ENCODE measurements around the gene EBF3. TPM values are rescaled to one million over a fixed set of nuclear protein-coding genes. Genes with fewer than 3 reads are reported as not detected.

EBF3 gene
- total RNA-seq, 1 donor from 2014 or later, result 5.5 TPM

DNA sequence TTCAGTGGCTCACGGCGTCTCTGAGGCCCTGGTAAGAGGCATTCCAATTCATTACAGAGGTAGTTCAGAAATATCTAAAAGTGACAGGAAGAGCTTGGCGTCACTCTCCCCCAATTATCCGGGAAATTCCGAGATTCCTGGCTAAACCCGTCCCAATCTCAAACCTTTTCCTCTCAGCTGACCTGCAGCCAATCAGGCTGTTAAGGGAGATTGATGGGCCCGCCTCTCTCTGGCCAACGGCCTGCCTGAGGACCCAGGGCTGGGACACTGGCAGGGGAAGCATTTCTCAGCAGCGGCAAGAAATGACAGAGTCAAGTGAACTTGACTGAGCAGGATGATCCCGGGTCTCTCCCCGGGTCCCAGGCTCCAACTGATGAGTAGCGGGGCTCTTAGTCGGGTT is 72.3 kb downstream of the EBF3 start:
- DNase-seq (ENCODE audit: low spot score), result no peak

DNA sequence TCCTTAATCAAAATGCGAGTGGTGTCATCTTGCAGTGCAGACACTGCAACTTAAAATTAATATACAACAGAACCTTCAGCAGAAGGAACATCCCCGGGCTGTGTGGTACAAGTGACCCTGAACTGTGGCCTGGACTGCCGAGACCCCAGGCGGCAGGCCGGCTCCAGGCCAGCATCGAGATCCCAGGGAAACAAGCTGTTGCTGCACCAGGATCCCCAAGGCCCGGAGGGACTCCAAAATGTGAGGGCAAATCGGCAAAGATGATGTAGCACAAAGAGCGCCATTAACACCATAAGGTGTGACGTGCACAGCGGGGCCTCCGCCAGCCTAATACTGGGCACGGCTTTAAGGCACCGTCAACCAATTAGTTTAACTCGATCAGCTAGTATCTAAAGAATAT is 73.9 kb downstream of the EBF3 start:
- DNase-seq (ENCODE audit: low spot score), result no peak

DNA sequence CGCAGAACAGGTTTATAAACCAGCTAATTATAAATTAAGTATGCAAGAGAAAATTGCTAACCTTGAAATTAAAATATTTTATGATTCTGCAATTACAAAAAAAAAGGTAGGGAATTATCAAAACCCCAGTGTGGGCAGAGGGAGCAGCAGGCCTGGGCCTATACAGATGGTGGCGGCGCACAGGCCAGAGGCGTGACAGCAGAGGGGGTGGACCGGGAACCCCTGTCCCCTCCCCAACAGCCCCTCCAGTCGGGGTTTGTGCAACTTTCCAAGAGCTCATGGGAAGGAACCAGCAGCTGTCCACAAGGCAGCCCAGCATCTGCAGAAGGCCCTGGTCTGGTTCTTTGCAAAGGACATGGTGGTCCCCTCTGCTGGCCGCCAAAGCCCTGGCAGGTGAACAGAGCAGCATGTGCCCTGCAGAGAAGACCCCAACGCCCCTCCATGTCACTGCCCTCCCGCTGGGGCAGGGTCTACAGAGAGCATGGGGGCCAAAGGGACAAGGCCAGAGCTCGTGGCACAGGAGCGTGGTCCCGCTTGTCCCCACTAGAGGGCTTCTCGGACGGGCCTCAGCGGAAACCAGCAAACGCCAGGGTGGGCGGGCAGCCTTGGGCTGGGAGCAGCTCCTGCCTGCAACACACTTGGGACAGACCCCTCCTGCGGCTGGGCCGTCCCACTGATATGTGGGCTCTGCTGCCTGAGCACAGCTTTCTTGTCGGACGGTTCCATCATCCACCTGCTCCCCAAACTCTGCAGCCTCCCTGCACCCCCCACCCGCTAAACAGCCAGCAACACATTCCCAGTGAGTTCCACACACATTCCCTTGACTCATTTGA is 75.1 kb downstream of the EBF3 start:
- peak; percentile 53 for DNase-seq (ENCODE audit: low spot score)

DNA sequence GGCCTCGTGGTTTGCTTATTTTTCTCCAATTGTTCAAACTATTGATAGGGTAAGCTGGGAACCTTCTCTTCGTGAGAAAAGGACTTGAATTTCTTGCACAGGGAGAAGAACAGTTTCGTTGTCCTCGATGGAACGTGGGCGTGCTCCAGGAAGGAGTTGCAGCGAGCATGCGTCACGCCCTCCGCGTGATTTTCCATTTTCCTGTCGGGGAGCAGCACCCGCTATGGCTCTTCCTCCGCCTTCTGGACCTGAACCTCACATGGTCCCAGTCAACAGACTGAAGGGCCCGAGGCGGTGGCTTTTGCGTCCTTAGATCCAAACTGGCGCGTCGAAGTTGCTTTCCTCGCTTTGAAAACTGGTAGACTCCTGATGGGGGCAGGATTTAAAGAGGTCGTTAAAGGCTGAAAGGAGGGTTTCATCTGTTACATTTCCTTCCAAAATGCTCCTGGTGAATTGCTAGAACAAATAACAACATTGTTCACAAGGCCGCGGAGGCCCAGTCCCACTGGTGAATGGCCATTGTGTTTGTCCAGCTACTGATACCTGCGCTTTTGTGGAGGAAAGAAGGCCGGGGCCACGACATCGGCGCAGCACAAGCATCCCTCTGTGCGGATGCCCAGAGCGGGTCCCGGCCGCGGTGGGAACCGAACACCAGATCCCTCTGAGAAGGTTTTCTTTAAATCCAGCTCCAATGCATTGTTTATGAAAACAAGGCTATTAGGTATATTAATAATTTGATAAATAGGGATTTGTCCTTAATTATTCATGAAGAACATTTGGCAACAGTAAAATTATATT is 75.9 kb downstream of the EBF3 start:
- DNase-seq (ENCODE audit: low spot score), result no peak

DNA sequence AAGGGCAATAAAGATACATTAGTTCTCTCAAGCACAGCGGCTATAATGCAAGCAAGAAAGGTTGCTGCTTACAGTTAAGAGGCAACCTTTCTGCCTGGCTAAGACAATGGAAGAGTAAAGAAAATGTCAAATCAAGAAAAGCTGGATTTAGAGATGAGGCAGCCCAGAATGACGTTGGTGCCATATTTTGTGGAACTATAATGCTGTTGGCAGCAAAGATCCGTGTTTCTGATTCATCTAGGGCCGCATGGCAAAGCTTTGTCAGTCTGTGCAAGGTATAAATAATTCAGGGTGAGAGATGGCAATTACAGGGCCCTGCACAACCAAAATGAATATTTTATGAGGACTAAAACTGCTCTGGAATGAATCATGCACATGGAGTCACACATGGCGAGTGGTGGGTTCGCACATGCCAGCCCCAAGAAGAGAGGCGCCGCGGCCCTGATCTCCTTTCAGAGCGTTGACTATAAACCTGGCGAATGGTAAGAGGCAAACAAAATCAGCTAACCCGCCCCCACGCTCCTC is 76.6 kb downstream of the EBF3 start:
- no peak for DNase-seq (ENCODE audit: low spot score)

DNA sequence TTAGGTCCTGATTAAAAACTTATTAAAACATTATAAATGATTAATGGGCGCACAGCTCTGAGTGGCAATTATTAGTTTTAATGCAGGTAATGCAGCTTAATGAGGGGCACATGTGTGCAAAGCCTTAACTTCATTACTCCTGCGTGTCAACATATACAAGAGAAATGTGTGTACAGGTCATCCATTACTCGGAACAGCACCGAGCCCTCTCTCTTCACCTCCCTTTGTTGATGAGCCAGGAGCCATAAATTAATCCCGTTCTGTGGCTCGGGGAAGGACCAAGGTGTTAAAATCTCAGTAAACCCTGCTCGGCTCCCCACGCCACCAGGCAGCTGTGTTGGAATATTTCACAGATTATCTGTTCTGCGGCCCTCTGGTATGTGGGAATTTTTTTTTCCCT is 77.8 kb downstream of the EBF3 start:
- no peak for DNase-seq (ENCODE audit: low spot score)

DNA sequence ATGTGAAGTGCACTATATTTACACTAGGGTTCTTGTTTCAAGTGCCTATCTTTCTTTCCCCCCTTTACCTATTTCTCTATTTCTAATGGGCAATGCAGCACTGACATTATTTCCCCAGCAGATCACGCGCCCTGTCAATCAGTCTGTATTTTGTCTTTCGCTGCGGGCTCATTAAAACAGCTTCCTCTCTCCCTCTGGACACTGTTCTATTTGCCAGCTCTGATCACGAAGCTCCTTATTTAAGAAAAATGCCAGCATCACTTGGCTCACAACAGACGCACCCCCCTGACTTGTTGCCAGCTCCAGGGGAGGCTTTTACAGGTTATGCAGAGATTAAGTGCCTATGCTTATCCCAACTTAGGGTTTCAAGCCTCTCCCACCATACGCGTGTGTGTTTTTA is 78.5 kb downstream of the EBF3 start:
- no peak for DNase-seq (ENCODE audit: low spot score)

DNA sequence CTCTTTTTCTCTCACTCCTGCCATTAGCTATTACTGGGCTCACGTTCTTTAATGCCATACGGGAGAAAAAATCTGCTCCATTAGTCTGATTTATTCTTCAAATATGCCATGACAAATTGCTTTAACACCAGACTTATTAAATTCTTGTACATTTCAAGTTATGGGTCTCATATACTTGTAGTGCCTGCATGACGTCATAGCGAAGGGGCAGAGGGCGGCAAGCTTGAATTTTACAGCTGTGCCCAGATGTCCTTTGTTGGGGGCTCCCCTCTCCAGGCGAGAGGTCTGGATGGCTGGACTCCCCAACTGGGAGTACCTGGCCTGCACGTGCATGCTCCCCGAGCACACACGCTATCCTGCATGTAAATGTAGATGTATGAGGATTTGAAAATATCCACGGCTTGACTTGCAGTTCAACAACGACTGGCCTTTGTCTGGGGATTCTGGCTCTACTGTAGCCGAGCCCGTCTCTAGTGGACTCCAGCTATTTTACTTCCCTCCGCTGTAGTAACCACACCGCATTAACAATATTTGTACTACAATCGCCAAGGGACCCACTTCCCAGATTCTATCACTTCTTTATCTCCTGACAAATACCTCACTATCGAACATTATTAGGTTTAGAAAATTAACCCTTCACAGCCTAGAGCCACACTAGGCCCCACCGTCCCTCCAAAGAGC is 79.5 kb downstream of the EBF3 start:
- DNase-seq (ENCODE audit: low spot score), result no peak

DNA sequence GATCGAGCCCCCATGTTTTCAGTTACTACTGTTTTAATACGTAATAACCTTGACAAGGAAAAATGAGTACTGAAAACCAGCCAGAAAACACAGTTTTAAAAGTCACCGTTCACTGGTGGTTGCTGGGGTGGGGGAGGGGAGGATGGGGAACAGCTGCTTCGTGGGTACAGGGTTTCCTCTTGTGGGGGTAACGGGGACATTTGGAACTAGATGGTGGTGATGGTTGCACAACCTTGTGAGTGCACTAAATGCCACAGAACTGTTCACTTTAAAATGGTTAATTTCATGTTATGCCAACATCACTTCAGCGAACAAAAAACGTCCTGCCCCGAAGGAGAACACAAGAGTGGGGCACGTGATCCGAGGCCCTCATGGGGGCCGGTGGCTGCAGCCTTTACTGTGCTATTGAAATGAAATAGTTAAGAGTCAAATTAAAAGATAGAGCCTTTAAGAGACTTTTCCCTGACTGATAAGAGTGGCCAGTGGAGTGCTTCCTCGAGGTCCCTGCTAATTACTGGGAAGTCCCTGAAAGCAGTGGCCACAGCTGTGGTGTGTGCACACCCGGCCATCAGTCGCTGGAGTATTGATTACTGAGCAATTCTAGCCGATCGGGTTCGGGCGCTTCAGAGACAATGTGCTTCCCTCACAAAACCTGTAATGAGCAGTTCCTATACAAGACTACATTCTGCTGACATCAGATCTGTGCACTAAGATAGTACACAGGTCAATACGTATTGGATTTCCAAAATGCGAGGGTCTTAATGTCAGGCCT is 80.3 kb downstream of the EBF3 start:
- no peak for DNase-seq (ENCODE audit: low spot score)

DNA sequence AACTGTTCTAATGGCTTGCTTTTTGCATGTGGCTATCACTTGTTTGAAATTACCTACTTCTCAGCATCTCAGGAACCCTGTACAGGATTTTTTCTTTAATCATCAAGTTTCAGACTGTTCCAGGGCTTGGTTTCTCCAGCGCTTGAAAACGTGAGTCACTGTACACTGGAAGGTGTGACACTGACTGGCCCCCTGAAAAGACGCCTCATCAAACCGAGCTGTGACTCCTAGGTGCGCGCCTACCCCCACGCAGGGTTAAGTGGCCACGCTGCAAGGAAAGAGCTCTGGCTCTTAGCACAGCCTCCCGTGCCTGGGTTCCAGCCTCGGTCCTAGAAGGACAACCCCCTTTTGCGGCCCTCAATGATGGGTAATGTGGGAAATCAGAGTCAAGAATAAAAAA is 81.0 kb downstream of the EBF3 start:
- no peak for DNase-seq (ENCODE audit: low spot score)

DNA sequence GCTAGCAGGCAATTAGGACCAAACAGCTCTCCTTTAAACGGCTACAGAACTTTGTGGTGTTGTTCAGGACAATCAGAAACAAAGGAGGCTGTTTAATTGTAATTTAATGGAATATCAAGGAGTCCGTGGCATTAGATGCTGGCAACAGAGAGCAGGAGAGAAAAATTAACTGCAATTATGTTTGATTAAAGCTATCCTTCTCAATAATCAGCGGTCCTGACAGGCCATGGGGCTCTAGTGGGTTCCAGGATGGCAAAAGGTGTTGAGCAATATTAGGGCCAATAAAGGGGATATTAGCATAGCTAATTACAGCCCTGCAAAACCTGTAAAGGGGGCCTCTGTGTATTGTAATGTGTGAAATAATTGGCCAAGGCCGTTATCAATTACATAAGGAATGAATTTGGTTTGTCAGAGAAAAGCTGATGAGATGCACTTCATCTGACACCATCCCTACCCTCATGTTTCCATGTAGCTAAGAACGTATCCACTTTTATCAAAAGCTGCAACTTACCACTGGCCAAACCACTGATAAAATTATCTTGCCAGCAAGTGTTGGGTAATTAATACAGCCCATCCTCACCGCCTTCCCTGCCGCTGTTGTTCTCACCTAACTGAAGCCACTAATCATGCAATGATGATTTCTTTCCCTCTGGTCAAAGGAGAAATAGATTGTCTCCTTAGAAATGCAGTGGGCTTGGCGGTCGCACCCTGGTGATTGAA is 81.6 kb downstream of the EBF3 start:
- DNase-seq (ENCODE audit: low spot score), result no peak

DNA sequence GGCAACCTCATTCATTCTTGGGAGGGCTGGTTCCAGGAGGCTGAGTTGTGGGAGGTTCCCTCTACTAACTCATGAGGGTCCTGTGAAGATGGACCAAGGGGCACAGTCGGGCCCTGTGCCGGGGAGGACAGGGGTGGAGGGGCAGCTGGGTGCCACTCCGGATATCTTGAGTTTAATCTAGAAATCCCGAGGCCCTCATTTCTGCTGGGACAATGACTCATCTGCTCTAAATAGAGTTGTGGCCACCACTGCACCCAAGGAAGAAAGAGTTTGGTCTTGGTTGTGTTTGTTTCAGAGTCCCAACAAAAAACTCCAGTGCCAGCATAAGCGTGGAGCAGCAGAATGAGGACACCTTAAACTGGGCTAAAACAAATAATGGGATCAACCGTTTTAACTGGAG is 82.4 kb downstream of the EBF3 start:
- DNase-seq (ENCODE audit: low spot score), result no peak

DNA sequence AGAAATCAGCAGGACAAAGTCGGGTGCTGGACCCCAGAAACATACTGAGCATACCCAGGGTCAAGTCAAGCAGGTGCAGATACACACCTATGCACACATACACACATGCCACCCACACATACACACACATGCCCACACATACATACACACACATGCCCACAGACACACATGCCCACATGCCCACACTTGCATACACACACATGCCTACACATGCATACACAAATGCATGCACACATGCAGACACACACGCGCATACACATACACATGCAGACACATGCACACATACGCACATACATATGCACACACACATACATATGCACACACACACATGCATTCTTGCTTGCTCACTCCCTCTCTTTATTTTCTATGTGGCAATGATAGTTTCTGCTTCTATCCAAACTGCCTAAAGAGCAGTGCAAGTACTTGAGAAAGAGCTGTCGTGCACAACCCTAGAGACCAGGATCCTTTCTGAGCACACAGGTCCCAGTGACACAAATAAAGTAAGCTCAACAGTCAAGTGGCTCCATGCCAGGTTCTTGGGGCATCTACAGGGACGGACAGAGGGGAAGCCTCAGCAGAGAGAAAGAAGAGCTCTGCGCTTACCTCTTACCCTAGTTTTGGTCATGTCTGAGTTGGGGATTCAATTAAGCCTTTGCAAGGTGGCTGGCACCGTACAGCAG is 83.7 kb downstream of the EBF3 start:
- no peak for DNase-seq (ENCODE audit: low spot score)

DNA sequence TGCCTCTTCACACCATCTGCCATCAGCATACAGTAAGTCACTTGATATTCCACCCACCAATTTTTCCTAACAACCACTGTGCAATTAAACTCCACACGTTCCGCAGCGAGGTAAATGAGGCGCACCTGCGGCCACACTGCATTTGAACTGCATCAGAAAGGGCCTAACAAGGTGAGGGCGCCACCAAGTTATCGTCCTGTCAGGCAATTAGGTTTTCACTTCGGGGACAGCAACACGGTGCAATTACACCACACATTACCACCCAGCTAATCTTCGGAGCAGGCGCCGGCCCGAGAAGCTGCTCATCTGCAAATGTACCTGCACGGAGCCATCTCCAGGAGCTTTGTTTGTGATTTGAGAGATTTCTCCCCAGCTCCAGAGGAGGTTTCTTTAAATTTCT is 84.4 kb downstream of the EBF3 start:
- no peak for DNase-seq (ENCODE audit: low spot score)

DNA sequence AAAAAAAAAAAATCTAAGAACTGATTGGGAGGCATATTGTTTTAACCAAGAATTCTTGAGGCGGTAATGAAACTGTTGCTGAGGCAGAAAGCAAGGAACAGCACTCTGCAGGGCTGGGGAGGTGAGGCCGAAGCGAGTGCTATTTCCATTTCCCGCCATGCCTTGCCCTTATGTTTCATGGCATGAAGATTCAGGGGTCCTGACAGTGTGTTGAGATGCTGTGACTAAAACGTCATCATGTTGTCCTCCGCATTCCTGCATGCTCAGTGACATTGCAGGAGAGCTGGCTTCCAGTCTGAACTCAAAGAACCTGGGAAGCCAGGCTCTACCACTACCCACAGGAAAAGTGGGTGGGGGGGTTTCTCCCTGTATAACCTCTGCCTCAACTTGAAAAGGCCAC is 85.2 kb downstream of the EBF3 start:
- DNase-seq (ENCODE audit: low spot score), result no peak

DNA sequence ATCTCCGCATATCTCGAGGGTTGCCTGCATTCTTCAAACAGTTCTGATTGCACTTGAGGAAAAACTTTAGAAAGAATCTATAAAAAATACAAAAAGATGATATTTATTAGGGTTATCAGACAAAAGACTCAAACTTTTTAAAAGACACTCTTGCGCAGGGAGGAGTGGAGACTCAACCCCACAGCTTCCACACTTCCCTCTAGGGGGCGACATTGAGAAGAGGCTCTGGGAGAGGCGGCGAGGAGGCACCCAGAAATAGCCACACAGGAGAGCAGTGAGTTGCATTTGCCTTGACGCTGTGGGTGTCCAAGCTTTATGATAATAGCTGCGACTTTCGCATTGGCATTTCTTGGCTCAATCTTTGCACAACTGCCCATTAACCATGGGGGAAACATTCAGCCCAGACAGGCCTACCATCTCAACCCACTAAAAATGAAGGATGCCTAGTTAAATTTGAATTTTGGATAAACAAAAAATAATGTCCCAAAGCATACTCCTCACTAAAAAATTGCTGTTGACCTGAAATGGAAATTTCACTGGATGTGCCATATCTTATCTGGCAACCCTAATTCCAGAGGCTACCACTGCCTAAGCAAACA is 86.2 kb downstream of the EBF3 start:
- DNase-seq (ENCODE audit: low spot score), result no peak

DNA sequence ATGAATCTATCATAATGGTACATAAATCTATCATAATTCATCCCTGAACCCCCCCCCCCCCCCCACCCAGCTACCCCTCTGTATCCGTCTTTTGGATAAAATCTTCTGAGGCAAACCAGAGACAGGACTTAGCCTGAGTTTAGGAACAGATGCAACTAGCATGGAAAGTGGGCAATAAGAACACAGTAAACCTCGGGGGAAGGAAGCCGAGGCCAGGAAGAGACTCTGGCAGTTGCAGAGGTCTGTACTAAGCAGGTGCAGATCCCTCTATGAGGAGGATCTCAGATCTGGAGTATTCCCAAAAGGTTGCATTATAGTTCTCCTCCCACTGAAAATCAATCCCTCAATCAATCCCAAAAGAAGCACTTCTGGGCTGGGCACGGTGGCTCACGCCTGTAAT is 87.2 kb downstream of the EBF3 start:
- no peak for DNase-seq (ENCODE audit: low spot score)

DNA sequence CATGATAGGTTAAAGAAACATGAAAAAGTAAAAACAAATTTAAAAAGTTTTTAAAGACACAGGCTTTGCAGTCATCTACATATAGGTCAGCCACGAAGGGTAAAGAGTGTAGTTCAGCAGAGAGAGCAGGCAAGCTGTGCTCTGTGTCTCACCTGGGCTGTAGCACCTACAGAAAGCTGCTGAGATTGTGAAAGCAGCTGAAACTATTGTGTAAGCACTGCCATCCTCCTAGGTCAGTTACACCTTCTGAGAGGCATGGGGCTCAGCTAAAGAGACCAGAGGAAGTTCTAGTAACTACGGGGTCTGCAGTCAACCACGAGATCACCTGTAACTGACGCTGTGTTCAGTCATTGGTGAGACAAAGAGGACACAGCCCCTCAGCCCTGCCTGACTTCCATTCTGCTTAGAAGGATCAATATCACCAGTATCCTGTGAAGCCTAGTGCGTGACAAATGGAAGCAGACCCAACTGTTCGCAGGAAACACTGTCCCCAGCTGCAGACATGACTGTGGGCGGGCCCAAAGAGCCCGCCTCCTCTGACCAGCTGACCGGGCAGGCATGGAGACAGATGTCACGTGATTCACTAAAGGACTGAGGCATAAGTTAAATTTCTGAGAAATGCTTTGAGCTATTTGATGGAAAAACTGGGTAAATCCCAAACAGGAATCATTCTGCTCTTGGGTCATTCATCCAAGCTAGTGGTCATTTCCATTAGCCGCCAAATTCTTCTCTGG is 87.9 kb downstream of the EBF3 start:
- no peak for DNase-seq (ENCODE audit: low spot score)

DNA sequence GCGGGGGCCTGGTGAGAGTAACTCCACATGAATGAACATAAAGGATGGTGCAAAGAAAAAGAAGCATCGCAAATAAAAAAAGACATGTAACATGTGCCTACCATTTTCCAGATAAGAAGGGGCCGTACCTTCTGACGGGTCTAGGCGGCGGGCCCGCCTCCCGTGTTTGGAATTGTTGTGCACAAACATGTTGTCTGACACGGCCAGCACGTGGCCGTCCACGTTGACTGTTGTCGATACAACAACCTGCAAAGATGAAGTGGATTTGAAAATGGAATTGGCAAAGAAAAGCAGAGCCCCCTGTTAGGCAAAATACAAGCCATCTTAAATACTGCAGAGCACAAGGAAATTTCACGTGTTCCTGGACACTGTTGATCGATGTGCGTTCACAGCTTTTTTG is 90.7 kb downstream of the EBF3 start:
- no peak for DNase-seq (ENCODE audit: low spot score)
